HepG2 (cell line): ENCODE results near the gene ACTR3. TPM values are rescaled to one million over a fixed set of nuclear protein-coding genes. Genes with fewer than 3 reads are reported as not detected.

ENCODE experiments used
- ADNP ChIP-seq: sonication (generic); formaldehyde crosslinking; IDR thresholded peaks from 2 replicates; pipeline ENCODE4 v1.4.0; 2020; ENCODE audit warnings: missing genetic modification reagents
- CENPT ChIP-seq: sonication (generic); formaldehyde crosslinking; IDR thresholded peaks from 2 replicates; pipeline ENCODE4 v1.8.0; 2022; ENCODE audit warnings: low read depth, mild to moderate bottlenecking, moderate library complexity, missing genetic modification reagents
- GTF2F1 ChIP-seq: fragments of 150-350 bp; IDR thresholded peaks from 2 replicates; pipeline ENCODE4 v1.6.1; 2014; ENCODE audit warnings: low read length
- HDAC1 ChIP-seq: sonication (generic); formaldehyde crosslinking; IDR thresholded peaks from 2 replicates; pipeline ENCODE4 v1.5.1; 2020; ENCODE audit warnings: mild to moderate bottlenecking, missing genetic modification reagents
- JUNB ChIP-seq: sonication (generic); formaldehyde crosslinking; IDR thresholded peaks from 2 replicates; pipeline ENCODE4 v1.8.0; 2022; ENCODE audit warnings: missing genetic modification reagents, mild to moderate bottlenecking, borderline replicate concordance
- NFKBIZ ChIP-seq: IDR thresholded peaks from 2 replicates; pipeline ENCODE4 v1.6.1; 2018; ENCODE audit warnings: missing genetic modification reagents, missing compliant biosample characterization
- SP5 ChIP-seq: IDR thresholded peaks from 2 replicates; pipeline ENCODE4 v1.6.1; 2016; ENCODE audit warnings: low read depth, borderline replicate concordance
- THAP7 ChIP-seq: sonication (generic); formaldehyde crosslinking; IDR thresholded peaks from 2 replicates; pipeline ENCODE4 v1.8.1; 2023; ENCODE audit warnings: mild to moderate bottlenecking, missing genetic modification reagents
- THAP9 ChIP-seq: sonication (generic); formaldehyde crosslinking; IDR thresholded peaks from 2 replicates; pipeline ENCODE4; 2020; ENCODE audit warnings: missing genetic modification reagents, mild to moderate bottlenecking, borderline replicate concordance
- ZFY ChIP-seq: sonication (generic); formaldehyde crosslinking; IDR thresholded peaks from 2 replicates; pipeline ENCODE4 v1.4.0; 2020; ENCODE audit warnings: missing genetic modification reagents
- ZNF574 ChIP-seq: sonication (generic); formaldehyde crosslinking; IDR thresholded peaks from 2 replicates; pipeline ENCODE4 v1.4.0; 2020; ENCODE audit warnings: missing genetic modification reagents
- ZNF766 ChIP-seq: sonication (generic); formaldehyde crosslinking; IDR thresholded peaks from 2 replicates; pipeline ENCODE4 v1.5.0; 2020; ENCODE audit warnings: missing genetic modification reagents, borderline replicate concordance
- ZSCAN21 ChIP-seq: sonication (generic); formaldehyde crosslinking; IDR thresholded peaks from 2 replicates; pipeline ENCODE4 v1.8.0; 2022; ENCODE audit warnings: mild to moderate bottlenecking, missing genetic modification reagents, moderate library complexity, borderline replicate concordance
- polyA plus RNA-seq, 8 experiments: library from polyadenylated mRNA; depleted of rRNA in 3 of 8; stranded (reverse) in 7 of 8; unstranded in 1 of 8; fragments of >200 nt; fragmentation: Illumina TruSeq in 4 of 8; extraction: Trizol in 4 of 8; gene quantifications; 2 replicates each; pipeline versions ENCODE4 v1.2.1 to v1.2.3, GENCODE V29; 2011 to 2016; ENCODE audit warnings: low read depth in 4 of 8, missing spikeins in 1 of 8, mixed read lengths in 1 of 8; ENCODE audit not compliant: insufficient read depth in 1 of 8
- total RNA-seq, 5 experiments: library from RNA; depleted of rRNA; stranded (reverse); fragments of >200 nt; fragmentation: Illumina TruSeq; extraction: Trizol; gene quantifications; 2 replicates each; pipeline ENCODE4 v1.2.3, GENCODE V29; 2016; ENCODE audit warnings: low read depth in 1 of 5
- TF ChIP-seq, protein P1 (sequence below): sonication (generic); formaldehyde crosslinking; IDR thresholded peaks from 2 replicates; pipeline ENCODE4 v1.5.1; 2020; ENCODE audit warnings: mild to moderate bottlenecking, missing genetic modification reagents, moderate library complexity
- TF ChIP-seq, protein P2 (sequence below): IDR thresholded peaks from 2 replicates; pipeline ENCODE4 v1.6.1; 2016; ENCODE audit warnings: low read depth, control low read depth

The ACTR3 gene
- total and polyA plus RNA-seq, 2 of the 13 experiments (the other 11 are each of a cell fraction or from before 2014, with no cell fraction given), result 123 to 225 TPM

- TF ChIP-seq, protein P1, sequence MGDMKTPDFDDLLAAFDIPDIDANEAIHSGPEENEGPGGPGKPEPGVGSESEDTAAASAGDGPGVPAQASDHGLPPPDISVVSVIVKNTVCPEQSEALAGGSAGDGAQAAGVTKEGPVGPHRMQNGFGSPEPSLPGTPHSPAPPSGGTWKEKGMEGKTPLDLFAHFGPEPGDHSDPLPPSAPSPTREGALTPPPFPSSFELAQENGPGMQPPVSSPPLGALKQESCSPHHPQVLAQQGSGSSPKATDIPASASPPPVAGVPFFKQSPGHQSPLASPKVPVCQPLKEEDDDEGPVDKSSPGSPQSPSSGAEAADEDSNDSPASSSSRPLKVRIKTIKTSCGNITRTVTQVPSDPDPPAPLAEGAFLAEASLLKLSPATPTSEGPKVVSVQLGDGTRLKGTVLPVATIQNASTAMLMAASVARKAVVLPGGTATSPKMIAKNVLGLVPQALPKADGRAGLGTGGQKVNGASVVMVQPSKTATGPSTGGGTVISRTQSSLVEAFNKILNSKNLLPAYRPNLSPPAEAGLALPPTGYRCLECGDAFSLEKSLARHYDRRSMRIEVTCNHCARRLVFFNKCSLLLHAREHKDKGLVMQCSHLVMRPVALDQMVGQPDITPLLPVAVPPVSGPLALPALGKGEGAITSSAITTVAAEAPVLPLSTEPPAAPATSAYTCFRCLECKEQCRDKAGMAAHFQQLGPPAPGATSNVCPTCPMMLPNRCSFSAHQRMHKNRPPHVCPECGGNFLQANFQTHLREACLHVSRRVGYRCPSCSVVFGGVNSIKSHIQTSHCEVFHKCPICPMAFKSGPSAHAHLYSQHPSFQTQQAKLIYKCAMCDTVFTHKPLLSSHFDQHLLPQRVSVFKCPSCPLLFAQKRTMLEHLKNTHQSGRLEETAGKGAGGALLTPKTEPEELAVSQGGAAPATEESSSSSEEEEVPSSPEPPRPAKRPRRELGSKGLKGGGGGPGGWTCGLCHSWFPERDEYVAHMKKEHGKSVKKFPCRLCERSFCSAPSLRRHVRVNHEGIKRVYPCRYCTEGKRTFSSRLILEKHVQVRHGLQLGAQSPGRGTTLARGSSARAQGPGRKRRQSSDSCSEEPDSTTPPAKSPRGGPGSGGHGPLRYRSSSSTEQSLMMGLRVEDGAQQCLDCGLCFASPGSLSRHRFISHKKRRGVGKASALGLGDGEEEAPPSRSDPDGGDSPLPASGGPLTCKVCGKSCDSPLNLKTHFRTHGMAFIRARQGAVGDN (CRISPR knock-in tag), result no peak
- no peak for TF ChIP-seq THAP9 (CRISPR knock-in tag)
- no peak for TF ChIP-seq ADNP (CRISPR knock-in tag)
- no peak for TF ChIP-seq NFKBIZ (CRISPR knock-in tag)
- 0 out of 2 replicates have a peak, but pooled peaks have one; percentile 3 for TF ChIP-seq ZFY (CRISPR knock-in tag)
- TF ChIP-seq, protein P2, sequence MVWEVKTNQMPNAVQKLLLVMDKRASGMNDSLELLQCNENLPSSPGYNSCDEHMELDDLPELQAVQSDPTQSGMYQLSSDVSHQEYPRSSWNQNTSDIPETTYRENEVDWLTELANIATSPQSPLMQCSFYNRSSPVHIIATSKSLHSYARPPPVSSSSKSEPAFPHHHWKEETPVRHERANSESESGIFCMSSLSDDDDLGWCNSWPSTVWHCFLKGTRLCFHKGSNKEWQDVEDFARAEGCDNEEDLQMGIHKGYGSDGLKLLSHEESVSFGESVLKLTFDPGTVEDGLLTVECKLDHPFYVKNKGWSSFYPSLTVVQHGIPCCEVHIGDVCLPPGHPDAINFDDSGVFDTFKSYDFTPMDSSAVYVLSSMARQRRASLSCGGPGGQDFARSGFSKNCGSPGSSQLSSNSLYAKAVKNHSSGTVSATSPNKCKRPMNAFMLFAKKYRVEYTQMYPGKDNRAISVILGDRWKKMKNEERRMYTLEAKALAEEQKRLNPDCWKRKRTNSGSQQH, result peak; percentile 33; the same call in 1 of the 2 replicates
- TF ChIP-seq CENPT, result no peak
- TF ChIP-seq SP5, result no peak
- TF ChIP-seq GTF2F1, result no peak
- TF ChIP-seq ZNF574, result no peak
- 0 out of 2 replicates have a peak, but pooled peaks have one; percentile 25 for TF ChIP-seq HDAC1 (CRISPR knock-in tag)
- TF ChIP-seq ZSCAN21, result no peak
- TF ChIP-seq ZNF766 (CRISPR knock-in tag), result no peak
- no peak for TF ChIP-seq THAP7
- no peak for TF ChIP-seq JUNB (CRISPR knock-in tag)
Observed at GRCh38 chr2:113973810-113974209, 83.9 kb downstream of the ACTR3 start (continued).
